Large intestine (tissue), 12 donors: ENCODE results near the gene KANK3. TPM values are rescaled to one million over a fixed set of nuclear protein-coding genes. Genes with fewer than 3 reads are reported as not detected.

Source experiments
- DNase-seq, 2 donors: peaks; one replicate each; pipeline versions ENCODE4 v3.0.0 to v3.0.0-alpha.2; 2013
- H3K27ac ChIP-seq: one replicate; pipeline ENCODE4 v1.5.1; 2013; ENCODE audit warnings: low read length
- H3K27me3 ChIP-seq: 2 replicates; pipeline ENCODE4 v1.6.1; 2013; ENCODE audit warnings: low read length; ENCODE audit not compliant: control insufficient read depth, insufficient read depth
- H3K36me3 ChIP-seq: 2 replicates; pipeline ENCODE4 v1.6.1; 2013; ENCODE audit warnings: low read length; ENCODE audit not compliant: control insufficient read depth, insufficient read depth
- H3K4me1 ChIP-seq: one replicate; pipeline ENCODE4 v1.6.1; 2013; ENCODE audit warnings: low read length; ENCODE audit not compliant: control insufficient read depth, insufficient read depth
- H3K4me3 ChIP-seq: one replicate; pipeline ENCODE4 v1.5.1; 2013; ENCODE audit warnings: low read length
- H3K9me3 ChIP-seq: one replicate; pipeline ENCODE4 v1.6.1; 2013; ENCODE audit warnings: mild to moderate bottlenecking, low read depth, low read length, moderate library complexity; ENCODE audit not compliant: control insufficient read depth
- WGBS: methylation state at CpG from one replicate; pipeline ENCODE4 v1.1.5; 2013; ENCODE audit warnings: low lambda C conversion rate; ENCODE audit not compliant: insufficient coverage; 5-methylcytosine and 5-hydroxymethylcytosine counted together
- long read RNA-seq, 11 donors: transcript quantifications; one replicate each; lab custom pipeline, GENCODE V29; 2026
- polyA plus RNA-seq: library from polyadenylated mRNA; unstranded; fragments of 120-200 nt; gene quantifications from one replicate; pipeline ENCODE4 v1.2.1, GENCODE V29; 2013

KANK3 gene
- 6.3 TPM for polyA plus RNA-seq
- long read RNA-seq, donor 1, partial matches to known transcripts, result 0 of 3 reads
- long read RNA-seq, donor 1, other reads (novel, unspliced or antisense), result 0 of 3 reads
- long read RNA-seq, donor 2, partial matches to known transcripts, result 33 of 152 reads
- long read RNA-seq, donor 2, other reads (novel, unspliced or antisense), result 118 of 152 reads
- long read RNA-seq, donor 3, result 0 reads
- long read RNA-seq, donor 4, result 0 reads
- long read RNA-seq, donor 5, partial matches to known transcripts, result 0 of 3 reads
- long read RNA-seq, donor 5, other reads (novel, unspliced or antisense), result 0 of 3 reads
- long read RNA-seq, donor 6, partial matches to known transcripts, result 0 of 3 reads
- long read RNA-seq, donor 6, other reads (novel, unspliced or antisense), result 0 of 3 reads
- long read RNA-seq, donor 7, partial matches to known transcripts, result 0 of 39 reads
- long read RNA-seq, donor 7, other reads (novel, unspliced or antisense), result 38 of 39 reads
- long read RNA-seq, donor 8, partial matches to known transcripts, result 159 of 198 reads
- long read RNA-seq, donor 8, other reads (novel, unspliced or antisense), result 36 of 198 reads
- long read RNA-seq, donor 9, result 0 reads
- long read RNA-seq, donor 10, partial matches to known transcripts, result 0 of 1 reads
- long read RNA-seq, donor 10, other reads (novel, unspliced or antisense), result 0 of 1 reads
- long read RNA-seq, donor 11, partial matches to known transcripts, result 0 of 1 reads
- long read RNA-seq, donor 11, other reads (novel, unspliced or antisense), result 0 of 1 reads

DNA sequence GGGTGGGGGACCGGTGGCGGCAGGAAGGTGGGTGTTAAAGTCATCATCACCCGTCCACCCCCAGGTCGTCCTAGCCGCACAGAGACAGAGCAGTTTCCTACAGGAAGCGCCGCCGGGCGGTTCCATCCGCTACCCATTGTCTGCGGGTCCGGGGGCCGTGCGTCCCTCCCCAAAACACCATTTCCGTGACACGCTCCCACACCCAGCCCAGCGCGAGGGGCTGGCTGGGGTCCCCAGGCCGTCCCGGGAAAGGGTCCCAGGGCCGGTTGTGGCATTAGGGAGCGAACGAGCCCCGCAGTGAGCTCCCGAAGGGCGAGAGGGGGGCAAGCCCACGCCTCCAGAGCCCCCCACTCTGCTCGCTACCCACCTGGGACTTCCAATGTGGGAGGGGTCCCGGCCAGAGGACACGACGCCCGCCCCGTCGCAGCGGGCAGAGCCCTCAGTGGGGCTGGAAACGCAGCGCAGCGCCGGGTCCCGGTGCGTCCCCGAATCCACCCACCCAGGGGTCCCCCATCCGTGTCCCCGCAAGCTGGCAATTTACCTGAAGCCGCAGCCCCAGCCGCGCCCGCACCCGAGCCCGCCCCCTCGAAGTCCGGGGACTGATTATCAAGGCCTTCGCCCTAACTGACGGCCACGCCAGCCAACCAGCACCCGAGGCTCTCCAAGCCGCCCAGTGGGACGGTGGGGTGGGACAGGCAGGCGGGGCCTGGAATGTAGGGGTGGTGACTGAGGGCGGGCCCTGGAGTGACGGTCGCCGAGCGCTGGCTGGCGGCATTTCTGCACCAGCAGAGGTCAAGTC is at the start of gene KANK3:
Gene KANK3, minus strand, starts transcription at position 579 of the 799 bp plus-strand sequence. CDS start 5,434 bp downstream, outside the sequence.
- peak within 1 kb of the TSS; percentile 36 for H3K4me3 ChIP-seq
- H3K27me3 ChIP-seq, result peaks cover 52% of the 10 kb centered on the region

DNA sequence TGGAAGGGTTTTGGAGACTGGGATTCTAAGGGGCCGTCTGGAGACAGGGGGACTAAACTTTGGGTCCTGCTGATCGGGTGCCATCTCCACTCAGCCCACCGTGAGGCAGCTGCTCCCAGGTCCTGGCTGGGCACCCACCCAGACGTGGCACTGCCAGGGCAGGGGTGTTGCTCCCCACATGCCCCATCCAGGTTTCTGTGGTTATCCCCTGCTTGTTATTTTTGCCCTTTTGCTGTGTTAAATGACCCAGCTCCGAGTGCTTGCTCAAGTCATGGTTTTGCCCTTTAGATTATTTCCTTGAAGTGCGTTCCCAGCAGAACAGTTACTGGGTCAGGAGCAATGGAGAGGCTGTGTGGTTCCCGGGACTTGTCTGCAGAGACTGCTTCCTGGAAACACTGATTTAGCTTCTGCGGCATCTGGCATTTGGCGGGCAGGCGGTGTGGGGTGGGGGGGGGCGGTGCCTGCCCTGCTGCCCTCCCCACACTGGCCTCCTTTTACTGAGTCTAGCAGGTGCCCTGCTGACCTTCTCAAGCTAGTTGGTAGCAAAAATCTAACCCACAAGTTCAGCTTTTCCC is 49.0 kb upstream of the KANK3 start:
- Histone ChIP-seq H3K27me3 (no peaks in the 10 kb centered on the region), H3K4me3 (no peak overlapping the region), H3K27ac (no peak overlapping the region), H3K4me1 (peaks cover 15% of the 10 kb centered on the region), H3K36me3 (peaks cover 7% of the 10 kb centered on the region), H3K9me3 (no peaks in the 10 kb centered on the region)
- no peak for DNase-seq
- WGBS, result no CpG with 5 or more reads among the region's 11 CpGs

More for the DNA sequence above, at the start of gene KANK3:
- Histone ChIP-seq H3K4me1 (peaks cover 4% of the 10 kb centered on the region), H3K27ac (no peak within 1 kb of the TSS), H3K9me3 (peaks cover 5% of the 10 kb centered on the region), H3K36me3 (no peaks in the 10 kb centered on the region)
- no CpG with 5 or more reads among the region's 65 CpGs for WGBS
- DNase-seq, result peak; percentile 89 to 93

DNA sequence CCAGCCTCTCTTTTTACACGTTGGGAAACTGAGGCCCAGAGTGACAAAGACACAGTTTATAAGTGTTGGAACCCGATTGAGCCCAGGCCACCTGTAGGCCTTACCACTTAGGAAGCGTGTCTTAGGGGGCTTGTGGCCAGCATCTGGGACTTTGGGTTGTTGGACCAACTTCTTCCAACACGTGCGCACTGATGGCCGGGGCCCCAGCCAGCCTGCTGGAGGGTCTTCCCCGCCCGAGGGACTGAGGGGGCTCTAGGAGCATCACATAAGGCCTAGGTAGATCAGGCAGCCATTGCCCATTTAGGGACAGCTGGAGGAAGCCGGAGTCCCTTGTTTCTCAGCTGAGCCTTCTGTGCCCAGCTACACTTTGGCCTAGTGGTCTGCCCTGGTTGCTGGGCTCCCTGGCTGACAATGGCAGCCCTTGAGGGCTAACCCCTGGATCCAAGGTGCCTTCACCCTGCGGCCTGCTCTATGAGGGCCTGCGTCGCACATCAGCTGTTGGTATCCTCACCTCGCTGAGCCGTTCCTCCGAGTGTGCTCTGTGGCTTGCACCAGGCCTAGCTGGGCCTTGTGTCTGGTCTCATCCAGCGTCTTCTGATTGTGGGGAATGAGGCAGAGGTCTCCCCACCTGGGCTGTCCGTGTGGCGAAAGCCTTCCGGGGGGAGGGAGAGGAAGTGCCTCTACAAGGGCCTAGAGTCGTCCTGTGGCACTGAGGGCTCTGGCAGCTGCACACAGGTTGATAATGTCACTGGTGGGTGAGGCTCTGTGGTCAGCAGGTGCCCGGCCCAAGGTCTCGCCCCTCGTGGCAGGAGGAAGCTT is 48.3 kb upstream of the KANK3 start:
- Histone ChIP-seq H3K36me3 (peaks cover 7% of the 10 kb centered on the region), H3K4me1 (peaks cover 15% of the 10 kb centered on the region), H3K27me3 (no peaks in the 10 kb centered on the region), H3K9me3 (no peaks in the 10 kb centered on the region), H3K27ac (no peak overlapping the region), H3K4me3 (peak overlapping the region; percentile 17)
- WGBS, result no CpG with 5 or more reads among the region's 23 CpGs
- no peak for DNase-seq

DNA sequence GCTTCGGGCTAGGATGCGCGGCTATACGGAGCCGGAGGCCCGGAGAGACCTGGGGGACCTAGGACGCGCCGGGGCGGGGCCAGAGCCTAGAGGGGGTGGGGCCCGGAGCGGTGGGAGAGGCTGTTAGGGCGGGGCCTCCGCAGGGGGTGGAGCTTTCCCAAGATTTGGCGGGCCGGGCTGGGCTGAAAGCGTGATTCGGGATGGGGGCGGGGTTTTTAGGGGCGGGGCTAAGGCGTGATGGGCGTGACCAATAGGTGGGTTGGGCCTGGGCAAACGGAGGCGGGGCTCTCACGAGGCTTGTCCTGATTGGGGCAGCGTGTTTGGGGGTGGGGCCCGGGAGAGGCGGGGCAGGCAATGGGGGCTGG is 47.5 kb upstream of the KANK3 start:
- no CpG with 5 or more reads among the region's 28 CpGs for WGBS
- H3K36me3 ChIP-seq, result peaks cover 4% of the 10 kb centered on the region
- H3K27ac ChIP-seq, result peak overlapping the region; percentile 93
- H3K4me3 ChIP-seq, result peak overlapping the region; percentile 61
- H3K4me1 ChIP-seq, result peaks cover 15% of the 10 kb centered on the region
- H3K9me3 ChIP-seq, result no peaks in the 10 kb centered on the region
- DNase-seq, result peak; percentile 84 to 88
- no peaks in the 10 kb centered on the region for H3K27me3 ChIP-seq

DNA sequence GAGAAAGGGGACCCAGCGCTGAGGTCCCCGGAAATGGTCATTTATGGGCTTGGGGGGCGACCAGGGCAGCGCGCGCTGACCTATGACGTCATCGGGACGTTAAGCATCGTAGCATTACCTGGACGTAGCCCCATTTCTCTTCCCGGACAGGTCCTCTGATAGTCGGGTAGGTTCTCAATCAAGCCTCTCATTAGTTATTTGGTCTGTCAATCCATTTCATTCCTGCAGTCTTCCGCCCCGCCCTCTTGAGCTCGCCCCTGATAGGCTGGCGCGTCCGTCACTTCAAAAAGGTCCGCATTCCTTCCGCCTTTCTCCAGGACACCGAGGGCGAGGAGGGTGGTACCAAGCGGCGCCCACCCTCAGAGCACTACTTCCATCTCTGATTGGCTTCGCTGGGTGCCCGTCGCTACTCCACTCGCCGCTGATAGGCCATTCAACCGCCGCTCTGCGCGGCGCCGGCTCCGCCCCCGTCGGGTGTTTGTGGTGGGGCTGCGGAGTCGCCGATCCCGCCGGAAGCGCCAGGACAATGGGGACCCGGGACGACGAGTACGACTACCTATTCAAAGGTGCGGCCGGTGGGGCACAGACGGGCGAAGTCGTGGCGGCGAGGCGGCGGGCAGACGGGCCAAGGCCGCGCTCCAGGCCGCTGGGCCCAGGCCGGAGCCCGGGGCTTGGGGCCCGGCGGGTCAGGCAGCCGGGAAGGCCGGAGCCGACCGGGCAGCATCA is 47.0 kb upstream of the KANK3 start, which contains the start of gene RAB11B:
Gene RAB11B, plus strand, starts transcription at position 470 of the 726 bp plus-strand sequence. Its CDS starts 57 bp downstream, at position 527.
- H3K36me3 ChIP-seq, result peaks cover 4% of the 10 kb centered on the region
- DNase-seq, result peak; percentile 100
- H3K27ac ChIP-seq, result peak within 1 kb of the TSS; percentile 93
- H3K27me3 ChIP-seq, result no peaks in the 10 kb centered on the region
- peaks cover 15% of the 10 kb centered on the region for H3K4me1 ChIP-seq
- WGBS, result 0% methylated on average over 1 of the region's 70 CpGs
- H3K4me3 ChIP-seq, result peak within 1 kb of the TSS; percentile 61
- no peaks in the 10 kb centered on the region for H3K9me3 ChIP-seq

DNA sequence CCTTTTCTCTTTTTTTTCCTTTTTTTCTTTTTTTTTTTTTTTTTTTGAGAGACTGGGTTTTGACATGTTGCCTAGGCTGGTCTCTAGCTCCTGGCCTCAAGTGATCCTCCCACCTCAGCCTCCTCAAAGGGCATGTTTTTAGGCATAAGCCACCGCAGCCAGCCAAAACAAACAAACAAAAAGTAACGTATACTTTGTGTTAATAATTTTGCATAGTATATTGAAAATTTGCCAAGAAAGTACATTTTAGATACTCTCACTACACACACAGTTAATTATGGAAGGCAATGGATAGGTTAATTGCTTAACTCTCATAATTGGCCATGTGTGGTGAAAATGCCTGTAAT is 45.5 kb upstream of the KANK3 start:
- Histone ChIP-seq H3K36me3 (peaks cover 1% of the 10 kb centered on the region), H3K27ac (peak overlapping the region; percentile 7), H3K9me3 (no peaks in the 10 kb centered on the region), H3K27me3 (no peaks in the 10 kb centered on the region), H3K4me3 (no peak overlapping the region), H3K4me1 (peaks cover 15% of the 10 kb centered on the region)
- no CpG with 5 or more reads among the region's 2 CpGs for WGBS
- no peak for DNase-seq

DNA sequence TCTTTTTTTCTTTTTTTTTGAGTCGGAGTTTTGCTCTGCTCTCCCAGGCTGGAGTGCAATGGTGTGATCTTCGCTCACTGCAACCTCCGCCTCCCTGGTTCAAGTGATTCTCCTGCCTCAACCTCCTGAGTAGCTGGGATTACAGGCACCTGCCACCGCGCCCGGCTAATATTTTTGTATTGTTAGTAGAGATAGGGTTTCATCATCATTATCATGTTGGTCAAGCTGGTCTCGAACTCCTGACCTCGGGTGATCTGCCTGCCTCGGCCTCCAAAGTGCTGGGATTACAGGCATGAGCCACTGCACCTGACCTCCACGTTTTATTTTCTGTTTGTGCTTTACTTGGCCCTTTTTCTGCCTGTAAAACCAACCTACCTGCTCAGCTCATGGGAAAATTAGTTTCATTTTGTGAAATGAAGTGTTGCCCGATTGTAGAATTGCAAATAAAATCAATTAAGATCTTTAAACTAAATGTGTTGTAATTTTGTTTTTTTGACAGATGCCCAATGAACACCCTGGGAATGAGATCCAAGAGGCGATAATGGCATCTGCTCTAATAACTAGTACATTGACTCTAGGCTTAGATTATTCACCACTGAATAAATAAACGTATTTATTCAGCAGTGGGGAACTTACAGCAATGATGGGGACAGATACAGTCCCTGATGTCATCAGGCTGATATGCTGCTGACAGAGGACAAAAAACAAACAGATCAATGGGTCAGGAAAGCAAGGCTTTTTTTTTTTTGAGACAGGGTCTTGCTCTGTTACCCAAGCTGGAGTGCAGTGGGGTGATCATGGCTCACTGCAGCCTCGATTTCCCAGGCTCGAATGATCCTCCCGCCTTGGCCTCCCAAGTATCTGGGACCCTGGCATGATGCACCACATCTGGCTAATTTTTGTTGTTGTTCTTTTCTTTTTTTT is 44.9 kb upstream of the KANK3 start:
- WGBS, result 68% methylated on average over 7 of the region's 16 CpGs
- peak overlapping the region; percentile 7 for H3K27ac ChIP-seq
- DNase-seq, result peak in 1 of 2 donors; percentile 32

DNA sequence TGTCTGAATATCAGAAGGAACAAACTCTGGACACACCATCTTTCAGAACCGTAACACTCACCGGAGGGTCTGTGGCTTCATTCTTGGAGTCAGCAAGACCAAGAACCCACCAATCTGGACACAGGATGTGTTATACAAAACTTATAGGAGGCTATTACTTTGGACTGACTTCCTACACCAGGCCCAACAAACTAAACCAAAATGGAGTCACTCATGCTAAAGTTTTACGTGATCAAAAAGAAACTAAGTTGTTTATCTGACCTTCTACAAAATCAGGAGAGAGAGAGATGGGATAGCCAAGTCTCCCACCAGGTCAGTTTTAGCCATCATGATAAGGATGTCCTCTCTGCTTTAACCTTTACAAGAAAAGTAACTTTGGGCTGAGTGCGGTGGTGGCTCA is 43.9 kb upstream of the KANK3 start:
- peaks cover 14% of the 10 kb centered on the region for H3K4me1 ChIP-seq
- no CpG with 5 or more reads among the region's 4 CpGs for WGBS
- no peak overlapping the region for H3K27ac ChIP-seq
- H3K36me3 ChIP-seq, result no peaks in the 10 kb centered on the region
- no peak overlapping the region for H3K4me3 ChIP-seq
- no peak for DNase-seq
- H3K9me3 ChIP-seq, result no peaks in the 10 kb centered on the region
- no peaks in the 10 kb centered on the region for H3K27me3 ChIP-seq

More for the DNA sequence above, 44.9 kb upstream of the KANK3 start:
- Histone ChIP-seq H3K4me1 (peaks cover 15% of the 10 kb centered on the region), H3K27me3 (no peaks in the 10 kb centered on the region), H3K9me3 (no peaks in the 10 kb centered on the region), H3K36me3 (no peaks in the 10 kb centered on the region), H3K4me3 (no peak overlapping the region)
